HG03060 (cell line): ENCODE results near the gene HAGHL.
"Not testable (repeated sequence)": the region's sequence is repeated elsewhere in the genome, so short reads cannot be mapped to it uniquely, and the experiment has no call there.

Source experiments
- ATAC-seq: cut with Tn5 transposase; IDR thresholded peaks from one replicate; pipeline ENCODE4 v1.9.1; 2021; ENCODE audit warnings: low read depth, moderate number of reproducible peaks; ENCODE audit not compliant: unreplicated experiment

The HAGHL gene

DNA sequence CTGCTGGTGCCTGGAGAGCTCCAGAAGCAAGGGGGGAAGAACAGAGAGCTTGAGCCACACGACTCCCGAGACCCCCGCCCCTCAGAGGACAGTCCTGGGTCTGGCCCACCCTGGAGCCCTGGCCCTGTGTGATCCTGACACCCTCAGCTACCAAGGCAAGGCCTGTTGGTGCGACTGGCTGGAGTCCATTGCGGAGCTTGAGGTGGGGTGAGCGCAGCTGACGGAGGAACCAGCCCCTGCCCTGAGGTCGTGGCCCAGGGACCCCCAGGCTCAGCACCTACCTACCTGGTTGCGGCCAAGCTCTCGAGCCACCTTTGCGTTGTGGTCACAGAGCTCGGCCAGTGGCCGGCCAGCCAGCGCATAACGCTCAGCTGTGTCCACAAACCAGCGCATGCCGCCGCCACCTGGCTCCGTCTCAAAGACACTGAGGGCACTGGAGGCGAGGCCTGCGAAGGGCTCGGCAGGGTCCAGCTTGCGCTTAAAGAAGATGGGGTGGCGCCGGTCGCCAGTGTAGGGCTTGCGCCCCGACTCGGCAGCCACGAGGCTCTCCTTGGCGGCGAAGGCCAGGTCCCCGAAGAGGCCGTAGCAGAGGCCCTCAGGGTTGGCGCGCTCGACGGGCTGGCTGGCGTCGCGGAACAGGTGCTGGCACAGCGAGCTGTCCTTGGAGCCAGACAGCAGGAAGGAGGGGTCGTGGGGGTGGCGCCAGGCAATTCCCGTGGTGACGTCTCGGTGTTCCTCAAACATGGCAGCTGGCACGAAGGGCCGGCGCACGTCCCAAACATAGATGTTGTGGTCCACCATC lies 40.2 kb upstream of the HAGHL start:
- no peak for ATAC-seq

DNA sequence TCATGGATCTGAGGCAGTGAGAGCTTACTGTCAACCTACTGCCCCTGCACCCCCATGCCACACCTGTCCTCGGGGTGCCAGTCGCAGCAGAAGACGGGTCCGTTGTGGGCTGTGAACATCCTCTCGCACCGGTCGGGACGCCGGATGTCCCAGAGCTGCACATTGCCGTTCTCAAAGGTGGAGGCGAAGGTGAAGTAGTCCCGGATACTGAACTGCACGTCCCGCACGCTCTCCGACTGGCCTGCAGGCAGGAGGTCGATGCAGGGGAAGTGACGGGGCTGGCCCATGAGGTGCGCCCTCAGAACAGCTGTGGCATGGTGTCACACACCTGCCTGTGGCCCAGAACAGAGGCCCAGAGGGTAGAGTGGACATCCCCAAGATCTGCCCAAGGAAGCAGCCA lies 39.4 kb upstream of the HAGHL start:
- no peak for ATAC-seq

DNA sequence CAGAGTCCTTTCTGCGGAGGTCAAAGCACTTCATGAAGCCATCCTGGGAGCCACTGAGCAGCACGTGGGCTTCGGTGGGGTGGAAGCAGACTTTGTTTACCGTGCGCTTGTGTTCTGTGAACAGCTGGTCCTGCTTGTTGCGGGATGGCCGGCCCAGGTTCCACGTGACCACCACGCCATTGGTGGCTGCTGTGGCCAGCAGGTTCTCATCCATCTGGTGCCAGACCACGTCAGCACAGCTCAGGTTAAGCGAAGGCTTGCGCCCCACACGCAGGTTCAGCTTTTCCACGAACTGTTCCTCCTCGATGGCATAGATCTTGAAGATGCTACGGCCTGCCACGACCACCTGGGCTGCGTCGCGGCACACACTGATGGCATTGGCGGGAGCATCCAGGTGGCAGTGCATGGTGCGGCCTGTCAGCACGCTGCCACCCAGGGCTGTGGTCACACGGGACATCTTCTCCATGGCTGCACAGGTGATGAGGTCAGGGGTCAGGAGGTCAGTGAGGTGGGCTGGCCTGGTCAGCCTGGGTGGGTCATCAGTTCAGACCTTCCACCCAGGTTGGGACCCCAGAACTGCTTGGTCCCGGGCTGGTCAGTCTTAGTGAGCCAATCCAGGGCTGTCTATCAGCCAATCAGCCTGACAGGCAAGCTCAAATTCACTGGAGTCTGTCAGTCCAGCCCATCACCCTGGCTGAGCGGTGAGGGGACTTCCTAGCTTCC lies 37.6 kb upstream of the HAGHL start:
- no peak for ATAC-seq

DNA sequence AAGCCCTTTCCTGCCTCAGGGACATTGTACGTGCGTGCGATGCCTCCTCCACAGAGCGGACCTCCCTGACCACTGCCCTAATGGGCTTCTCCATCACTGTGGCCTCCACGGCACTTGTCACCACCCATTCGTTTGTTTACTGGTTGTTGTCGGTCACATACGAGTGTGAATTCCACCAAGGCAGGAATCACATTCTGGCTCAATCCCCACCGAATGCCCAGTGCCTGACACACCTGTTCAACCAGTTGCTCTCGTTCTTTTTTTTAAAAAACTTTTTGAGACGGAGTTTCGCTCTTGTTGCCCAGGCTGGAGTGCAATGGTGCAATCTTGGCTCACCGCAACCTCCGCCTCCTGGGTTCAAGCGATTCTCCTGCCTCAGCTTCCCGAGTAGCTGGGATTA lies 35.7 kb upstream of the HAGHL start:
- not testable (repeated sequence) for ATAC-seq

DNA sequence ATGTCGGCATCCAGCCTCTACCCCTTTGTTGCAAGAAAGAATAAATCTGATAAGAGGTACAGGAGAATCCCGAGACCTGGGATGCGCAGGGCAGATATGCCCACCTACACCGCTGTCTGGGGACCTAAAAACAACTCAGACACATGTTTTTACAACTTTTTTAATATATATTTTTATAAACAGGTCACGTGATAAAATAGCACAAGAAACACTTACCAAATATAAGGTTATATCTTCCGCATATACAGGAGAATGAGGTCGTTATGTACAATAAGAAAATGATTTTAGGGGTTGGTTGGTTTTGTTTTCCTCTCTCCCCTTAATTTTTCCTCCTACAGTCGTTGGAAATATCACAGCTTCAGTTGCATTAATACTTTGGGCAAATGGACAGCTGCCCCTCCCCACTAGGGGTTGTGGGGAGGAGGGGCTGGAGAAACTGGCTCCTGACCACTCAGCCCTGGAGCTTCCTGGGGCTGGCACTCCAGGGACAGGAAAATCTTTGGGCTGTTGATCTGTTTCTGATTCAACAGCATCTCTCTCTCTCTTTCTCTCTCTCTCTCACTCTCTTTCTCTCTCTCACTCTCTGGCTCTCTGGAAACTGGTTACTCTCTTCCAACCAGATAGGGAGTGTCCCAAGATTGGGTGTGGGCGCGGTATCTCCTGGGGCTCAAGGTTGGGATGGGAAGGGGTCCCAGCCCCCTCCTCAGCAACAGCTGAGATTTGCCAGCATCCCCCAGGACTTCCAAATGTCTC lies 34.4 kb upstream of the HAGHL start:
- no peak for ATAC-seq

DNA sequence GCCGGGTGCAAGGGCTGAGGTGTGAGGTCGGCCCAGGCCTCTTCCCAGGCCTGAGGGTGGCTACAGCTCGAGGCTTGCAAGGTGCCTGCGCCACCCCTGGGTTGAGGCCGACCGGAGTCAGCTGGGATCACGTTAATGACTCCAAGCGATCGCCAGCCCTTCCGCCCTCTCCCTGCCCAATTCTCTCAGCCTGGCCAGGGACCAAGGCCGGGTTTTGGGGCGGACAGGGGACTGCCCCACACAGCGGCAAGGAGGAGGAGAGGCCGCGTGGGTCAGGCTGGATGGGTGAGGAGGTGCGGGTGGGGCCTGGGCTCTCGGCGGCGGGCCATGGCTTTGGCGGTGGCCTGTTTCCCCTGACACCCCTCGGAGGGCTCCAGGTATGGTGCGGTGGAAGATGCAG lies 33.5 kb upstream of the HAGHL start:
- no peak for ATAC-seq

DNA sequence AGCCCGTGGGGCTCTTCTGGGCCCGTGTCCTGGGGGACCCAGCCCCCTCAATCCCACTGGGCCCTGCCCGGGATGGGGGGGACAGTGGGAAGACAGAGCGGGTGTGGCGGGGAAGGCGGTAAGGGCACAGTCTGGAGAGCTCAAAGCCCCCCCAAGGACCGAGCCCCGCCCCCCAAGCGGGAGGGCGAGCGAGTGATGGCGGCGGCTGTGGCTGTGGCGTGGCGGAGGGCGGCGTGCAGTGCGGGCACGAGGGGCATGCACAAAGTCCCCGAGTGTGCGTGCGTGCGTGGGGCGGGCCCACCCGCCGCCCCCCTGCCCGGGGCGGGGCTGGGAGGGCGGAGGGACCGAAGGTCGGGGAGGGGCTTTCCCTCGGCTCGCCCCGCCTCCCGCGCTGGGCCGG lies 33.1 kb upstream of the HAGHL start:
- no peak for ATAC-seq

DNA sequence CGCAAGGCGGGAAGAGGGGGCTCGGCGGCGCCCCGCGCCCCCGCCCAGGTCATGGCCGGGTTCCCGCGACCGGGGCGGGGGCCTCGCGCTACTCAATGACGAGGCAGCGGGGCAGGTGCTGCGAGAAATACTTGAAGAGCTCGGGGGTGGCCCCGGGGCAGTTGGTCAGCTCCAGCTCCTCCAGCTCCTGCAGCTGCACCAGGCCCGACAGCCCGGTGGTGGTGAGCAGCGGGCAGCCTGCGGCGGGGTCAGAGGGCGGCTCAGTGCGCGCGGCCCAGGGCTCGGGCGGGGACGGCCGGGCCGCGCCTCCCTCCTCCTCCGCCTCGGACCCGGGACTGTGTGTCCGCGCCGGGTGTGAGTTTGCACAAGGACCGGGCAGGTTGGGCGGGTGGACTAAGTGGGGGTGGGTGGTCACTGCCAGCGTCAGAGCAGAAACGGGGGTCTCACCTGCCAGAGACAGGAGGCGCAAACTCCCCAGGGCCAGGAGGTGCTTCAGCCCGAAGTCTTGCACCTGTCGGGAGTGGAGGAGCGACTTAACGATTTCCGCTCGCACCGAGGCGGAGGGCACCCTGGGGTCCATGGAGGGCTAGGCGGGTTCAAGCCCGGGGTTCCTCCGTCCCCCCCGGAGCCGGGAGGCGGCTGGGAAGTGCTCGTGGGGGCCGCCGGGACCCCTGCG lies 32.6 kb upstream of the HAGHL start:
- ATAC-seq = no peak

DNA sequence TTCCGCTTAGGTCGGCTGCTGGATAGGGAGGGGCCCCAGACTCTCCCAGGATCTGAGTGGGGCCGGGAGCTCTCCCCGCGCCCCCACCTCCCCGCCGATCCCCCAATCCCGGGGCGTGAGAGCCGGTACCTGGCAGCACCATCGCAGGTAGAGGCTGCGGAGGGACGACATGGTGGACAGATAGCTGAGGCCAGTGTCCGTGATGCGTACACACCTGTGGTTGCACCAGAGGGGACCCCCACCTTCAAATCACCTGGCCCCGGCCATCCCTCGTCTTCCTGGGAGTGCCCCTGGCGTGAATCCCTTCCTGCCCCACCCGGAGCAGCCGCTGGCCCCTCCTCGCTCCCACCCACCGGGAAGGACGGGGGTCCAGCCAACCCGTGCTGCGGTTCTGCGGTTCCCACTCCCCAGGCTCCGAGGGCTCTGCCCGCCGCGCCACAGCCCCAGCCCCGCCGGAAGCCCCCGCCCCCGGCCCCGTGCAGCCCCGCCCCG lies 32.0 kb upstream of the HAGHL start:
- no peak for ATAC-seq

DNA sequence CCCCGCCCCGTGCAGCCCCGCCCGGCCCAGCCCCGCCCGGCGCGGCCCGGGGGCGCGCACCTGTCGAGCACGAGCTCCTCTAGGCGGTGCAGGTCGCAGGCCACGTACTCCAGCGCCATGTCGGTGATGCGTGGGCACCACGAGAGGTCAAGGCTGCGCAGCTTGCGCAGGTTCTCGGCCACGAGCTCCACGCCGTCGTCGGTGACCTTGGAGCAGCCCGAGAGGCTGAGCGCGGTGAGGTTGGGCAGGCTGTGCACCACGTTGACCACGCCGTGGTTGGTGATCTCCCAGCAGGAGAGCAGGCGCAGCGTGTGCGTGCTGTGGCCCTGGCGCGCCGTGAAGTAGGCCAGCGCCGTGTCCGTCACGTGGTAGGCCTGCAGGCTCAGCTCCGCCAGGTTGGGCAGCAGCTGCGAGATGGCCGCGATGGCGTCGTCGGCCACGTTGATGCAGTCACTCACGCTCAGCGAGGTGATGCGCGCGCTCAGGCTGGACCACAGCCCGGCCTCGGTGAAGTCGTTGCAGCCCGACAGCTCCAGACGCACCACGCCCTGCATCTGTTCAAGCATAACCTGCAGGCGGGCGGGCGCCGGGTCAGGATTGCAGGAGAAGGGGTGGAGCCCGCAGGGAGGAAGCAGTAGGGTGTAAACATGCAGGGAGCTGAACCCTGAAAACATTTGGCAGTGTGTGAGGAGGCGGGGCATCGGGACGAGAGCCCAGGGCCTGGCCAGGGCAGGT lies 31.4 kb upstream of the HAGHL start:
- ATAC-seq = no peak

DNA sequence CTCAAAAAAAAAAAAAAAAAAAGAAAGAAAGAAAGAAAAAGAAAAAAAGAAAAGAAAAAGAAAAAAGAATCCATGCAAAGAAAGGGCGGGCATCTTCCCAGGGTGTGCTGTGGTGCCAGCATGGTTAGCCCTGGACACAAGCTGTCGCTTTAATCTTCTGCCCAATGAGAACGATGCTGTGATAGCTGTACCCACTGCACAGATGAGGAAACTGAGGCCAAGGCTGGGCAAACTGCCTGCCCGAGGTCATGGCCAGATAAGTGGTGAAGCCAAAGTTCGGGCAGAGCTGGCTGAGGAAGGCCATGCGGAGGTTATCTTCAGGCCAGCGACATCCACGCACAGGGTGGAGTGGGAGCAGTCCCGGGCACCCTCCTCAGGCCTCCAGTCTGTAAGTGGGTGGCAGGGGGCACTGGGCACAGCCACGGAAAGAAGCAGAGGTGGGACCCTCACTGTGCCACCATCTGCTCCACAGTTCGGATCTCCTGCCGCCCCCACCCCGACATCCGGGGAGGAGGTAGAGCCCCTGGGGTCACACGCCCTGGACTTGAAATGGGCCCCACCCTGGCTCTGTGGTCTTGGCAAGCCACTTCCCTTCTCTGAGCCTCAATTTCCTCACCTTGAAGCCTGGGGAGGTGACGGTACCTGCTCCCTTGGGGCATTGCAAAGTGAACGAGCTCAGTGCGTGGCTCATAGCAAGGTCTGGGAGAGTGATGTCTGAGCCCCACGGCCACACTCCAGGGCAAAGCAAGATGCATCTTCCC lies 27.8 kb upstream of the HAGHL start:
- no peak for ATAC-seq

DNA sequence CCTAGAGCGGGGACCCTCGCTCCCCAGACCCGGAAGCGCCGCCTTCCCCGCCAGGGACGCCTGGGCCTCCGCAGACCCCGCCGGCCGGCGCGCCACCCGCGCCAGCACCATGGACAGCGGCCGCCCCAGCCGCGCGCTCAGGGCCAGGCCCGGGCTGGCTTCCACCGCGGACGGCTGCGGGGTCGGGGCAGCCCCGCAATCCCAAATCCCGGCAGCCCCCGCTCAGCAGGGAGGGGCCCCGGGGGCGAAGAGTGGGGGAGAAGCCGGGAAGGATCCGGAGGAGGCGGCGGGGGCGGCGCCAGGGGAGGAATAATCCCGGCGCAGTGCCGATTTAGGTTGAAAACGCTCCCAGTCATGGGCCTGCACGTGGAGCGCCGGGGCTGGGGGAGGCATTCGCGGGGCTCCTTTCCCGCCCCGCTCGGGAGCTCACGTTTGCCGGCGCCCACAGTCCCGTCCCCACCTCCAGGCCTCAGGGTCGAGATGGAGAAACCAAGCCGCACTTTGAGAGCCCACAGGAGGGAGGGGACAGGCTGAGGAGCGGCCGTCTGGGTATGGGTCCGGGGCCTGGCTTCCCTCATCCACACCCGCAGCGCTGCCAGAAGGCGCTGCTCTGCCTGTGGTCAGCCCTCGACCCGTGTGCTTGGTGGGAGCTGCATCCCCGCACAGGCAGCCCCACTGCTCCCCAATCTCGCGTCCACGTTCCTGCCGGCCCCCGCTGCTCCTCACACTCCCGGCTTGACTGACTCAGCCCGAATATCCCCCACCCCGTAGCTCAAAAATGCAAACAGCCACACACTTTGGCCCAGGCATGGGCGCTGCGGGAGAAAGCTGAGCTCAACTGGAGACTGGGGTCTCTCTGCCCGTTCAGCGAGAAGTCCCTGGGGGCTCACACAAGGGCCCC lies 26.0 kb upstream of the HAGHL start:
- no peak for ATAC-seq

DNA sequence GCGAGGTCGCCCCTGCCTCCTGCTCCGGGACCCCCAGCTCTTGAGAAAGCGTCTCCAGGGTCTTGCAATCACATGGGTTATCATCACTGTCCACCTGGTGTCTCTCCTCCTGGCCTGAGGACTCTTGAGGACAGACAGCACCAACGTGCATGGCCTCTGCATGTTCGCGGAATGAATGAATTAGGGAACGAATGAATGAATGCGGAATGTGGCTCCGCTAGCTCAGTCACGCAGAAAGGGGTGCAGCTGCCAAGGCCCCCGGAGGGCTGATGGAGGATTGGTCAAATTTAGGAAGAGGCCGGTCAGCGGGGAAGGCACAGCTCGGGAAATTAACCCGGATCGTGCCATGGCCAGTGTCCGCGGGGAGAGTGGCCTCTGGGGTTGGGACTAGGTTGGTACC lies 24.6 kb upstream of the HAGHL start:
- no peak for ATAC-seq

DNA sequence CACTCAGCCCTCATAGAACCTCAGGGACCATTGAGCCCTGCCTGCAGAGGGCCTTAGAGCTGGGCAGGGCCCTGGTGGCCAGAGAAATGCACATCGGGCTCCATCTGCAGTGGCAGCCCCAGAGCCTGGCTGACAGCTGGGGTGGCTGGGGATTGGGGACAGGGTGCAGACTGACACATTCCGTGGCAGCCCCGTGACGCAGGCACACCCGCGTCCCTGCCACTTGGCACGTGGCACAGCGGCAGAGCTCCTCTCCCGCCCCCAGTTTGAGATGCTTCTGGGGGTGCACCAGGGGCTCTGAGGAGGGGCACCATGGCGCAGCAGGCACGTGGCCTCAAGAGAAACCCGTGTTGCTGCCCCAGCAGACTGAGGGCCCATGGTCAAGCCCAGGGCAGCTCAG lies 23.5 kb upstream of the HAGHL start:
- no peak for ATAC-seq

DNA sequence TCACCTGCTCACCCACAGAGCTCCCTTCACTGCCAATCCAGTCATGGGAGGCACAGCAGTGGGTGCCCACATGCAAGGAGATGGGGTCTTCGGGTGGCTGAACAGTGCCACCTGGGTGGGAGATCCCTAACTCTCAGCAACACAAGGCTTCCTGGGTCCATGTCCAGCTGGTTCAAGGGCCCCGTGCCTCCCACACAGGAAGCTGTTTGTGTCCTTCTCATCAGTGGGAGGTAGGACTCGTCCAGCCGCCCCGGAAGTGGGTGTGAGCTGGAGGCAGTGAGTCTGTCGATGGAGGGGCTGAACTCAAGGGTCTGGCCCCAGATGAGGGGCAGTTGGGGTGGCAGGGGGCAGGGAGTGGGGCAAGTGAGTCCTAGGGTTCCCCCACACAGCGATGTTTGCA lies 22.9 kb upstream of the HAGHL start:
- ATAC-seq = no peak

DNA sequence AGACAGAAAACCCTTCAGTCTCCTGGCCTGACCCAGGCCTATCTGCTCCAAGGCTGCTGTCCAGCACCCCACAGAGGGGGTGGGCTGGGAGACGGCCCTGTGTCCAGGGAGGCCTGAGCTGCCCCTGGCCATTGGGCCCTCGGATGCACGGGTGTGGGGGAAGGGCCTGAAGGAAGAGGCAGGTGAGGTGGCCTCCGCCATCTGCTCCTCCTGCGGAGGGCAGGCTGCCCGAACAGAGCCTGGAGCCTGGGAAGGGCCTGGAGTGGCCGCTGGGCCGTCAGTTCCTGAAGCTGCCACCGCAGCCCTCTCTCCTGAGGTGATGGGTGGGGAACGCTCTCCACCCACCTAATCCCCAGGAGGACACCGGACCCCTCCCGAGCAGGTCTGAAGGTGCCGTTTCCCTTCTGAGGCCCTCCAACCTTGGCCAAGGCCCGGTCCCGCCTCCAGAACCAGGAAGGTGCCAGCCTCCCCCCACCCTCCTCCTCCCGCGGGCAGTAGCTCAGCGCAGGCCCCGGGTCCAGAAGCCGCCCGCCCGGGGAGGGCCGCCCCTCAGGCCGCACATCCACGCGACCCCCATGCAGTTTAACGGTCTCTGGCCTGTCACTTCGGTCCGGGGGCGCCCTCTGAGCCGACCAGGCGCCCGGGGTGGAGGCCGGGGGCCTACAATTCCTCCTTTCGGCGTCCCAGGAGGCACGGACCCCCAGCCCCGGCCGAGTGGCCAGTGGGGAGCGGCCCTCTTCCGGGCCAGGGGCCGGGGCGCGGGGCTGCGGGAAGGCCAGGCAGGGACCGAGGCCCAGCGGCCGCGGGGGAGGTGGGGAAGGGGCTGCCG lies 22.1 kb upstream of the HAGHL start:
- no peak for ATAC-seq

DNA sequence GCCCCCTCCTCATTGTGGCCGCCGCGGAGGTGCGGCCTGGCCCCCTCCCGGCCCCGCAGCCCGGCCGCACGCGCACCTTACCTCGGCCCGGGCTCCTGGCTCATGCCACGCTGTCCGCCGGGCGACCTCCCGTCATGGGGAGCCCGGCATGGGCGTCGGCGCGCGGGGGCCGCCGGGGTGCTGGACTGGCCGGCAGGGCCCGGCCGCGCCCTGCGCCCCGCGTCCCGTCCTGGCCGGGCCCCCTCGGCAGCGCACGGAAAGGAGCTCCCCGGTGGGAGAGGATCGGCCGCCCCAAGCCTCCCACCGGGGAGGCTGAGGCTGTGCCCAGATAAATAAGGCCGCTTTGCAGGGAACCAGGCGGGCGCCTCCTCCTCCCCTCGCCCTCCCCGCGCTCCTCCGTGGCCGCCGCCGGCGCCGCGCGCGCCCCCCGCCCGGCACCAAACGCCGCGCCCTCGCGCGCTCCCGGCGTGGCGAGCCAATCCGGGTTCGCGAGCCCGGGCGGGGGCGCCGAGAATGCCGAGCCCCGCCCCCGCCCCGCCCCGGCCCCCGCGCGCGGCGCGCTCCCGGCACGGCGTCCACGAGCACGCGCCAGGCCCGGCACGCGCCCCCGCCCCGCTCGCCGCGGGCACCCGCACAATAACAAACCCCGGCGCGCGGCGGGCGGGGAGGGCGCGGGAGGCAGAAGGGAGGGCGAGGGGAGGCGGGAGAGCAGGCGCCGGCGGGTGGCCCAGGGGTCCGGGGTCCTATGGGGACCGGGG lies 21.3 kb upstream of the HAGHL start, which contains the start of gene FBXL16:
FBXL16 (minus strand) TSS at position 371 of the 758 bp plus-strand sequence. CDS start 8,396 bp downstream, outside the sequence.
- no peak for ATAC-seq
